ENCODE measurements around the gene NLK. TPM values are rescaled to one million over a fixed set of nuclear protein-coding genes. Genes with fewer than 3 reads are reported as not detected.
"Not testable (repeated sequence)": the region's sequence is repeated elsewhere in the genome, so short reads cannot be mapped to it uniquely, and the experiment has no call there.

NLK gene
- total and polyA plus RNA-seq, 4 donors: 7.1 to 27.0 (median 12.1) TPM

- Histone ChIP-seq H3K9ac (ENCODE audit: insufficient read depth in 1 of 2, low read length in 2 of 2) (no peak overlapping the region), H3K4me3 (no peak overlapping the region), H3K36me3 (ENCODE audit: control insufficient read depth in 4 of 4, insufficient read depth in 4 of 4, low read length in 4 of 4) (no peaks in the 10 kb centered on the region), H3K27ac (ENCODE audit: low read depth in 1 of 2, low read length in 1 of 2) (no peak overlapping the region), H3K27me3 (ENCODE audit: control insufficient read depth in 3 of 3, insufficient read depth in 3 of 3, low read length in 2 of 3) (no peaks in the 10 kb centered on the region), H3K4me1 (ENCODE audit: control insufficient read depth in 5 of 5, insufficient read depth in 5 of 5, low read length in 5 of 5) (no peaks in the 10 kb centered on the region), H3K9me3 (ENCODE audit: control insufficient read depth in 4 of 4, insufficient read depth in 3 of 4, low read length in 3 of 4) (no peaks in the 10 kb centered on the region)
- no peak for DNase-seq
- ATAC-seq (ENCODE audit: insufficient read depth, low FRiP score): no peak
- TF ChIP-seq CTCF (IDR thresholded peaks at IDR 0.05; ENCODE audit: control extremely low read depth, extremely low read depth): no peak
- 95 to 96% methylated on average over 3 of the region's 3 CpGs for WGBS, 2 donors
Observed at GRCh38 chr17:28204244-28204643, 161.8 kb downstream of the NLK start.

- DNase-seq (no peak), ATAC-seq (ENCODE audit: insufficient read depth, low FRiP score) (no peak)
- no peak for TF ChIP-seq CTCF (IDR thresholded peaks at IDR 0.05; ENCODE audit: control extremely low read depth, extremely low read depth)
- Histone ChIP-seq H3K9me3 (ENCODE audit: control insufficient read depth in 4 of 4, insufficient read depth in 3 of 4, low read length in 3 of 4) (no peaks in the 10 kb centered on the region), H3K4me3 (no peak overlapping the region), H3K9ac (ENCODE audit: insufficient read depth in 1 of 2, low read length in 2 of 2) (no peak overlapping the region), H3K4me1 (ENCODE audit: control insufficient read depth in 5 of 5, insufficient read depth in 5 of 5, low read length in 5 of 5) (no peaks in the 10 kb centered on the region), H3K27ac (ENCODE audit: low read depth in 1 of 2, low read length in 1 of 2) (no peak overlapping the region), H3K27me3 (ENCODE audit: control insufficient read depth in 3 of 3, insufficient read depth in 3 of 3, low read length in 2 of 3) (no peaks in the 10 kb centered on the region), H3K36me3 (ENCODE audit: control insufficient read depth in 4 of 4, insufficient read depth in 4 of 4, low read length in 4 of 4) (no peaks in the 10 kb centered on the region)
- 81 to 90% methylated on average over 1 of the region's 1 CpG for WGBS, 2 donors
Observed at GRCh38 chr17:28204751-28205150, 162.3 kb downstream of the NLK start.

- no peaks in the 10 kb centered on the region for H3K27me3 ChIP-seq (ENCODE audit: control insufficient read depth in 3 of 3, insufficient read depth in 3 of 3, low read length in 2 of 3)
- H3K27ac ChIP-seq (ENCODE audit: low read depth in 1 of 2, low read length in 1 of 2): no peak overlapping the region
- no peak for TF ChIP-seq CTCF (IDR thresholded peaks at IDR 0.05; ENCODE audit: control extremely low read depth, extremely low read depth)
- no peaks in the 10 kb centered on the region for H3K36me3 ChIP-seq (ENCODE audit: control insufficient read depth in 4 of 4, insufficient read depth in 4 of 4, low read length in 4 of 4)
- H3K9ac ChIP-seq (ENCODE audit: insufficient read depth in 1 of 2, low read length in 2 of 2): no peak overlapping the region
- H3K9me3 ChIP-seq (ENCODE audit: control insufficient read depth in 4 of 4, insufficient read depth in 3 of 4, low read length in 3 of 4): no peaks in the 10 kb centered on the region
- no peaks in the 10 kb centered on the region for H3K4me1 ChIP-seq (ENCODE audit: control insufficient read depth in 5 of 5, insufficient read depth in 5 of 5, low read length in 5 of 5)
- DNase-seq (no peak), ATAC-seq (ENCODE audit: insufficient read depth, low FRiP score) (no peak)
- H3K4me3 ChIP-seq: no peak overlapping the region
Observed at GRCh38 chr17:28206292-28206691, 163.8 kb downstream of the NLK start.

- H3K36me3 ChIP-seq (ENCODE audit: control insufficient read depth in 4 of 4, insufficient read depth in 4 of 4, low read length in 4 of 4): no peaks in the 10 kb centered on the region
- no peak for ATAC-seq (ENCODE audit: insufficient read depth, low FRiP score)
- no peak for DNase-seq
- no peak overlapping the region for H3K27ac ChIP-seq (ENCODE audit: low read depth in 1 of 2, low read length in 1 of 2)
- no peak for TF ChIP-seq CTCF (IDR thresholded peaks at IDR 0.05; ENCODE audit: control extremely low read depth, extremely low read depth)
- H3K9me3 ChIP-seq (ENCODE audit: control insufficient read depth in 4 of 4, insufficient read depth in 3 of 4, low read length in 3 of 4): peaks cover 0 to 4% (median 0%) of the 10 kb centered on the region in 4 donors
- no peaks in the 10 kb centered on the region for H3K4me1 ChIP-seq (ENCODE audit: control insufficient read depth in 5 of 5, insufficient read depth in 5 of 5, low read length in 5 of 5)
- H3K4me3 ChIP-seq: no peak overlapping the region
- no peak overlapping the region for H3K9ac ChIP-seq (ENCODE audit: insufficient read depth in 1 of 2, low read length in 2 of 2)
- 90 to 97% methylated on average over 7 of the region's 7 CpGs for WGBS, 2 donors
- no peaks in the 10 kb centered on the region for H3K27me3 ChIP-seq (ENCODE audit: control insufficient read depth in 3 of 3, insufficient read depth in 3 of 3, low read length in 2 of 3)
Observed at GRCh38 chr17:28211811-28212210, 169.3 kb downstream of the NLK start.

- H3K9ac ChIP-seq (ENCODE audit: insufficient read depth in 1 of 2, low read length in 2 of 2); DNase-seq; H3K36me3 ChIP-seq (ENCODE audit: control insufficient read depth in 4 of 4, insufficient read depth in 4 of 4, low read length in 4 of 4); H3K27ac ChIP-seq (ENCODE audit: low read depth in 1 of 2, low read length in 1 of 2); H3K4me1 ChIP-seq (ENCODE audit: control insufficient read depth in 5 of 5, insufficient read depth in 5 of 5, low read length in 5 of 5); ATAC-seq (ENCODE audit: insufficient read depth, low FRiP score); H3K4me3 ChIP-seq; H3K9me3 ChIP-seq (ENCODE audit: control insufficient read depth in 4 of 4, insufficient read depth in 3 of 4, low read length in 3 of 4); H3K27me3 ChIP-seq (ENCODE audit: control insufficient read depth in 3 of 3, insufficient read depth in 3 of 3, low read length in 2 of 3): not testable (repeated sequence)
- WGBS, 2 donors: 93 to 96% methylated on average over 2 of the region's 2 CpGs
Observed at GRCh38 chr17:28213578-28213977, 171.1 kb downstream of the NLK start.

All from lung (tissue), 12 donors.